ENCODE data around the gene ATG9B. TPM values are rescaled to one million over a fixed set of nuclear protein-coding genes. Genes with fewer than 3 reads are reported as not detected.
A peak's percentile ranks its signal among the peaks of the same experiment; 100 is the strongest.
"Not testable (repeated sequence)": the region's sequence is repeated elsewhere in the genome, so short reads cannot be mapped to it uniquely, and the experiment has no call there.

The ATG9B gene
- total and polyA plus RNA-seq, 2 donors from 2014 or later: 0.19 TPM

- no peak for TF ChIP-seq CTCF (IDR thresholded peaks at IDR 0.05; ENCODE audit: borderline replicate concordance, extremely low read depth, insufficient read depth)
- H3K4me1 ChIP-seq (ENCODE audit: control insufficient read depth in 2 of 3, insufficient read depth in 2 of 3, low read depth in 1 of 3, low read length in 3 of 3): no peaks in the 10 kb centered on the region
- H3K36me3 ChIP-seq (ENCODE audit: control insufficient read depth in 2 of 3, insufficient read depth in 3 of 3, low read length in 3 of 3): peaks cover 0 to 3% (median 0%) of the 10 kb centered on the region in 3 donors
These were observed 21.7 kb upstream of the ATG9B start for GRCh38 chr7:151045967-151046366.

GRCh38 chr7:151045262-151045661 is 21.0 kb upstream of the ATG9B start:
- DNase-seq: peak in 1 of 5 donors; percentile 69
- no peaks in the 10 kb centered on the region for H3K4me1 ChIP-seq (ENCODE audit: control insufficient read depth in 2 of 3, insufficient read depth in 2 of 3, low read depth in 1 of 3, low read length in 3 of 3)
- peaks cover 0 to 3% (median 0%) of the 10 kb centered on the region in 3 donors for H3K36me3 ChIP-seq (ENCODE audit: control insufficient read depth in 2 of 3, insufficient read depth in 3 of 3, low read length in 3 of 3)
- TF ChIP-seq CTCF (IDR thresholded peaks at IDR 0.05; ENCODE audit: borderline replicate concordance, extremely low read depth, insufficient read depth): no peak
- no peak for FAIRE-seq
- no peaks in the 10 kb centered on the region for H3K9me3 ChIP-seq (ENCODE audit: control insufficient read depth in 2 of 3, insufficient read depth in 1 of 3, low read length in 3 of 3)
- intact Hi-C loops (cut with DNase I): no loop called here
- no peak overlapping the region for H3K27ac ChIP-seq (ENCODE audit: low read depth in 2 of 2, low read length in 2 of 2)
- no peak overlapping the region for H3K9ac ChIP-seq (ENCODE audit: low read length in 3 of 3)
- no peaks in the 10 kb centered on the region for H3K27me3 ChIP-seq (ENCODE audit: control insufficient read depth, insufficient read depth, low read length)
- H3K4me3 ChIP-seq (ENCODE audit: low read length in 3 of 3): no peak overlapping the region

More at GRCh38 chr7:151045967-151046366, 21.7 kb upstream of the ATG9B start:
- intact Hi-C loops (cut with DNase I): no loop called here
- H3K27ac ChIP-seq (ENCODE audit: low read depth in 2 of 2, low read length in 2 of 2): no peak overlapping the region
- DNase-seq (peak in 1 of 5 donors; percentile 37), FAIRE-seq (no peak)
- H3K9me3 ChIP-seq (ENCODE audit: control insufficient read depth in 2 of 3, insufficient read depth in 1 of 3, low read length in 3 of 3): no peaks in the 10 kb centered on the region
- H3K9ac ChIP-seq (ENCODE audit: low read length in 3 of 3): no peak overlapping the region
- H3K27me3 ChIP-seq (ENCODE audit: control insufficient read depth, insufficient read depth, low read length): no peaks in the 10 kb centered on the region
- H3K4me3 ChIP-seq (ENCODE audit: low read length in 3 of 3): no peak overlapping the region

- Histone ChIP-seq H3K4me3 (ENCODE audit: low read length in 3 of 3) (no peak overlapping the region), H3K9ac (ENCODE audit: low read length in 3 of 3) (no peak overlapping the region), H3K36me3 (ENCODE audit: control insufficient read depth in 2 of 3, insufficient read depth in 3 of 3, low read length in 3 of 3) (peaks cover 0 to 3% (median 0%) of the 10 kb centered on the region in 3 donors), H3K27ac (ENCODE audit: low read depth in 2 of 2, low read length in 2 of 2) (no peak overlapping the region), H3K9me3 (ENCODE audit: control insufficient read depth in 2 of 3, insufficient read depth in 1 of 3, low read length in 3 of 3) (no peaks in the 10 kb centered on the region), H3K4me1 (ENCODE audit: control insufficient read depth in 2 of 3, insufficient read depth in 2 of 3, low read depth in 1 of 3, low read length in 3 of 3) (peaks cover 0 to 4% (median 0%) of the 10 kb centered on the region in 3 donors), H3K27me3 (ENCODE audit: control insufficient read depth, insufficient read depth, low read length) (no peaks in the 10 kb centered on the region)
- TF ChIP-seq CTCF (IDR thresholded peaks at IDR 0.05; ENCODE audit: borderline replicate concordance, extremely low read depth, insufficient read depth): no peak
- DNase-seq (peak in 1 of 5 donors; percentile 75), FAIRE-seq (no peak)
- intact Hi-C loops (cut with DNase I): no loop called here
These were observed 19.7 kb upstream of the ATG9B start for GRCh38 chr7:151043959-151044358.

GRCh38 chr7:151043449-151043848 is 19.2 kb upstream of the ATG9B start:
- H3K36me3 ChIP-seq (ENCODE audit: control insufficient read depth in 2 of 3, insufficient read depth in 3 of 3, low read length in 3 of 3); H3K4me3 ChIP-seq (ENCODE audit: low read length in 3 of 3); FAIRE-seq; H3K27ac ChIP-seq (ENCODE audit: low read depth in 2 of 2, low read length in 2 of 2); H3K9ac ChIP-seq (ENCODE audit: low read length in 3 of 3); H3K27me3 ChIP-seq (ENCODE audit: control insufficient read depth, insufficient read depth, low read length); DNase-seq; H3K9me3 ChIP-seq (ENCODE audit: control insufficient read depth in 2 of 3, insufficient read depth in 1 of 3, low read length in 3 of 3); H3K4me1 ChIP-seq (ENCODE audit: control insufficient read depth in 2 of 3, insufficient read depth in 2 of 3, low read depth in 1 of 3, low read length in 3 of 3); intact Hi-C loops (cut with DNase I): not testable (repeated sequence)
